Esophagus mucosa (tissue), 1 donor: Measurements from ENCODE around the gene POLR2M. TPM values are rescaled to one million over a fixed set of nuclear protein-coding genes. Genes with fewer than 3 reads are reported as not detected.

Experiments
- ATAC-seq: fragments of 200-7000 bp; cut with Tn5 transposase; one replicate; pipeline ENCODE4 v1.9.1; 2020
- total RNA-seq: library from RNA; stranded (reverse); gene quantifications from one replicate; pipeline ENCODE4 v1.2.4, GENCODE V29; 2023
- donor health status: DM: yes; HTN: yes; CAD: no.

Gene POLR2M
- total RNA-seq, 1 donor from 2014 or later: 35.3 TPM

GRCh38 chr15:57692709-57693108 lies 13.8 kb upstream of the POLR2M start:
- ATAC-seq: no peak

- ATAC-seq: no peak
Measured at GRCh38 chr15:57694279-57694678, 12.2 kb upstream of the POLR2M start.

DNA sequence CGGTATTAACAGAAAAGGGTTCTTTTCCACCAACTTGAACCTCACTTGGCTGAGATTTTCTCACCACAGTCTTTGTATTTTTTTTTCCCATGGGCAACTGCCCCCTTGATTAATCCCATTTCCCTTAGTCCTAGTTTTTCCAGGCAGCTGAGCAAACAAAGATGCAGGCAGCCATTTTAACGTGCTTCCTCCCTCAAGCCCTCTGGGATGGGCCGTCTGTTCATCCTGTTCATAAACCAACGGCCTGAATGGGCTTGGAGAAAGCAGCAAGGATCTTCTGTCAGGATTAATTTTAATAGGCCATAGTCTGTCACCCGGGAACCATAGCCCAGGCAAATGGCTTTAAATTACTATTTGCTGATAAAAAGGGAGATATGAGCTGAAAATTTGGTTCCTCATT lies 10.4 kb upstream of the POLR2M start:
- no peak for ATAC-seq

- ATAC-seq: no peak
Measured at GRCh38 chr15:57697588-57697987, 8.9 kb upstream of the POLR2M start.

- no peak for ATAC-seq
Measured at GRCh38 chr15:57698243-57698642, 8.3 kb upstream of the POLR2M start.

DNA sequence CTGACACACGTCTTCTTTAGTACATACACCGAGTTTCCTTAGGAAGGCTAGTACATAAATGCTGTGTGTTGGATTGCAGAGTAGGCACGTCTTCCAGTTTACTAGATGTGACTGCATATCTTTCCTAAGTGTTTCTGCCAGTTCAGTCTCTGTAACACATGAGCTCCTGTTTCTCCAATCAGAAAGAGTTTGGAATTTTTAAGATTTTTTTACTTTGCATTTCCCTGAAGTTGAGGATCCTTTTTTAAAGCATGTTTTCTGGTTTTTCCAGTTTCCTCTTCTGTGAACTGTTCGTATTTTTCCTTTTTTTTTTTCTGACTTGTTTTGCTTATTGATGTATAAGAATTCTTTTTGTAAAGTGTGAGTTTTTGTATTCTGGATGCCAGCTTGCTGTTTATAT lies 7.5 kb upstream of the POLR2M start:
- ATAC-seq: no peak

GRCh38 chr15:57703387-57703786 lies 3.1 kb upstream of the POLR2M start:
- ATAC-seq: no peak

GRCh38 chr15:57704441-57704840 lies 2.1 kb upstream of the POLR2M start:
- no peak for ATAC-seq

DNA sequence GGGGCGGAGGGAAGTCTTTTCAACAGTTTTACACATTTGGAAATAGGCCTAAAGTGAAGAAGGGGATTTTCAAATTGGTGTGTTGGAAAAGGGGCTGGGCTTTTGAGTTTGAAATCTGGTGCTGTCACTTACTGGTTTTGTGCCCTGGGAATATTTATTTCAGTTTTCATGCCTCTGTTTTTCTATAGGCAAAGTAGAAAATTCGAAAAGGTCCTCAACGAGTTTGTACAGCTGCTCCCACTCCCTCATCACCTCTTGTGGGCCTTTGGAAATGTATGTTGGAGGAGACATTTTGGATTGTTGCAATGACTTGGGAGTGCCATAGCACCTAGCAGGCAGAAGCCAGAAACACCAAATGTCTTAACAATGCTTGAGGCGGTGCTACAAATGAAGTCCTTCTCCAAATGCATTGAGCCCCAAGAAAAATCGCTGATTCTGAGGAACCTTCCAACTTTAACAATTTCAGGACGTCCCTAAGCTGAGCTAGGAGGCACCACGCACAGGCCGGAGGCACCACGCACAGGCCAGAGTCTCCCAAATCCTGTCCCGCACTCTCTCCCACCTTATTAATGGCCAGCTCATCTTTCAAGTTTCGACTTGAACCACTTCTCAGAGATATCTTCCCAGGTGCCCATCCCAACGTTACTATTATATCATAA lies 639 bp upstream of the POLR2M start:
- peak; percentile 11 for ATAC-seq

- ATAC-seq: no peak
Measured at GRCh38 chr15:57708047-57708446, 1.5 kb downstream of the POLR2M start.

GRCh38 chr15:57718309-57718708 lies 11.8 kb downstream of the POLR2M start:
- no peak for ATAC-seq

GRCh38 chr15:57720867-57721266 lies 14.4 kb downstream of the POLR2M start:
- no peak for ATAC-seq

DNA sequence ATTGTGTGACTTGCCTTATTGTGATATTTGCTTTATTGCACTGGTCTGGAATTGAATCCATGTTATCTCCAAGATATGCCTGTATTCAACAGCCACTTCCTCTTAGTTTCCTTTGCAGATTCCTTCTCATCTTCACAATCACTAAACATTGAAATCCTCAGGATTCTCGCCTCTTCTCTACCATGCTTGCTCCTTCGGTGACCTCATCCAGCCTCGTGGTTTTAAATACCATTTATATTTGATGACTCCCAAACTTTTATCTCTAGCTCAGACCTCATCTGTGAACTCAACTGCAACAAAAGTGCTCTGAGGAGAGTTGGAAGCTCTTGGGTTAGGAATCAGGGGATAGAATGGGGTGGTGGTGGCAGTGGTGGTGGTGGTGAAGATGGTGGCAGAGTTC lies 19.9 kb downstream of the POLR2M start:
- no peak for ATAC-seq

DNA sequence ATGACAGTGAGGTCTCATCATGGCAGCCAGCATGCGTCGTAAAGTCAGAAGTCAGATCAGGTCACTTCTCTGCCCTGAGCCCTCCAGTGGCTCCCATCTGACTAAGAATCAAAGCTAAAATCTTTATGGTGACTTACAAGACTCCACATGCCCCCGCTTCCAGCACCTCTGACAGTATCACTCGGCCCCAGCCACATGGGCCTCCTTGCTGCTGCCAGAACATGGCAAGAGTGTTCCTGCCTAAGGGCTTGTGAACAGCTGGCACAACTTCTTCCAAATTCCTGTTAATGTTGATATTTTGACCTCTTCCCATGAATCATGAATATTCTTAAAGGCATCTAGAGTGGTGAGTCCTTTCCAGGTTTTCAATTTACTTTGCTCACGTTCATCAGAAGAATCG lies 20.5 kb downstream of the POLR2M start:
- ATAC-seq: peak; percentile 64

- no peak for ATAC-seq
Measured at GRCh38 chr15:57728436-57728835, 21.9 kb downstream of the POLR2M start.

- no peak for ATAC-seq
Measured at GRCh38 chr15:57730876-57731275, 24.4 kb downstream of the POLR2M start.

DNA sequence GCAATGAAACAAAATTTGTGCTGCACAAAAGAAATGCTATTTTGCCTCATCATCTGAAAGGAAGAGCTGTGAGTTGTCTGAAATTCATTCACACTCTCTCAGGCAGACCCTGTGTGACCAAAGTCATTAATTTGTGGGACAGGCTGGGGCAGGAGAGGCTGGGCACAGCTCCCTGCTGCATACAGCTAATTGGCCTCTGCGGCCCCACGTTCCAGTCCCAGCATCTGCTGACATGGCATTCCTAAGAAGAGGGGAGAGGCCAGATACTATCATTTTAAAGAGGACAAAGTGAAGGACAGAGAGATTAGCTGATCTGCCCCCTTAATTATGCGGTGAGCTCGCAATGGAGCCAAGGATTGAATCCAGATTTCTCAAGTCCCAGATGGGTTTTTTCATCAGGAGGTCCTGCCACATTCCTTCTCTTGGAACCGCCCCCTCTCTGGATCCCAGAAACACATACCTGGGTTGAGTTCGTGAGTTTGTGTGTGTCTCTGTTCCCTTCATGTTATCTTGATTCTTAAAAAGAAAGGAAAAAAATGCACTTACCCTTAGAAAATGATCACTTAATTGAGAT lies 25.1 kb downstream of the POLR2M start:
- ATAC-seq: no peak

GRCh38 chr15:57732526-57733331 lies 26.2 kb downstream of the POLR2M start:
- ATAC-seq: no peak

GRCh38 chr15:57734860-57735259 lies 28.3 kb downstream of the POLR2M start:
- ATAC-seq: no peak

DNA sequence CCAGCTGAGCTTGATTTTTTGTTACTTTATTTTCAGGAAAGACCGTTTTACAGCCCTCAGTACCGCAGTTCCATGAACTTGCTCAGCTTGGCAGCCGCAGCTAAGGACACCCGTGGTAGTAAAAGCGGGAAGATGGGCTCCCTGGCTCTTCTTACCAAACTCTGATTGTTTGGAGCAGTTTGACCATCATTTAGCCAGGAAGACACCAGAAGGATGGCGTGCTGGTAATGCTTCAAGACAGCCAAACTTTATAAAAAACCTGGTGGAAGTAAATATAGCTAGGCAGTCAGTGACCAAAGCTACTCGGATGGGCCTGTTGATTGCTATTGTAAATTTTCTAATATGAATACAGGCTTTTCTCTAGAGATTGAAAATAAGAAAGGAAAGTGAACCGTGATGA lies 28.9 kb downstream of the POLR2M start:
- ATAC-seq: no peak

DNA sequence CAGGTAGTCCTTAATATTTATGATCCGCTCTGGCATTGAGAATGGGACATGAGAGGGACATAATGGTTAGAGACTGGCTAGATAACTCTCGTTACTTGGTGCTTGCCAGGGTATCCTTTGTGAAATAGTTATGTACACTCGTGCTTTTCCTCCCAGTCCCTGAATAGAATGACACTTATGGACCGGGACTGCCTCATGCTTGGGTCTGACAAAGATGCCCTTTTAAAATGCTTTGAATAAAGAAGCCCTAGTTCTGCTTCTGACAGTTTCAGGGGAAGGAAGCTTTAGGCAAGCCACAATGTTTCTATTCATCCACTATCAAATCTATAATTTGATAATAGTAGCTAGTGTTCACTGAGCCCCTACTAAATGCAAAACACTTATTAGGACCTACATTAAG lies 29.4 kb downstream of the POLR2M start:
- no peak for ATAC-seq

DNA sequence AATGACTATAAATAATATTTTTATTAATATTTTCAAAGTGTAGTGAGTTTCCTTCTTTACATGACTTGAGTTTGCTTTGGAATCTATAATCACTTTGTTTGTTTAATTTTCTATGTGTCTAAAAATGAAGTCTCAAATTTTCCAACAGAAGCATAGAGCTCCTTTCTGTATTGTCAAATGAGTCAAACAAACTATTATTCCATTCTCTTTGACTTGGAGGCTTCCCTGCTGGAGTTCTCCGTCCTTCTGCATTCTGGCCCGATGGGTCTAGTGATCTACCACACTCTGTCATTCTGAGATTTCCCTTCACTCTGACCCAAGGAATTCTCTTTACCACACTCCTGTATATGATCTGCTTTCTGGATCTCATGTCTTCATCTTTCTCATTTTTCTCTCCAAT lies 30.1 kb downstream of the POLR2M start:
- ATAC-seq: no peak

- no peak for ATAC-seq
Measured at GRCh38 chr15:57738734-57739237, 32.3 kb downstream of the POLR2M start.

DNA sequence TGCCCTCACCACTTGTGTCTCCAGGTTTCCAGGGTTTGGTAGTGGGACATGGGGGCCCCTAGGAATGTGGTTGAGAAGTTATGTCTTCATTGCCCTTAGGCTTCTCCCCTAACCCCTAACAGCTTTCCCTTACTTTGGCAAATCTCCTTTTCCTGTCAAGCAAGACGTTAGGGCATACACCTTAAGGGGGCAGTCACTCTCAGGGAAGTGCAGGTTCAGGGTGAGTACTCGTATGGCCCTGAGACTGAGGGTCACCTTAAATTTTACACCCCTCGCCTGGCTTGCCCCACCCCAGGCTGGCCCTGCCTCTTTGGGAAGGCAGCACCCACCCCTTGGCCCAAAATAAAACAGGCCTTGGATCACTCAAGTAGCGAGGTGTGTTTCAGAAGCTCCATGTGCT lies 33.5 kb downstream of the POLR2M start:
- ATAC-seq: no peak
